Neural cell (in vitro differentiated cells): ENCODE measurements around the gene ADGRG6.

Source experiments
- EP300 ChIP-seq: fragments of 450-650 bp; conservative IDR thresholded peaks from 2 replicates; pipeline ENCODE4 v1.6.1; 2014; ENCODE audit warnings: antibody characterized with exemption, mild to moderate bottlenecking, moderate library complexity; ENCODE audit not compliant: poor library complexity, severe bottlenecking
- EZH2 ChIP-seq: fragments of 200-600, 300-800 bp; shearing (Covaris generic), sonication (generic); IDR thresholded peaks from 2 replicates; pipeline ENCODE4 v1.6.1; 2014; ENCODE audit warnings: antibody characterized with exemption, low read length, borderline replicate concordance, mild to moderate bottlenecking; ENCODE audit not compliant: insufficient read depth, poor library complexity, severe bottlenecking
- MXI1 ChIP-seq: fragments of 450-650 bp; conservative IDR thresholded peaks from 2 replicates; pipeline ENCODE4 v1.6.1; 2014; ENCODE audit warnings: antibody characterized with exemption, mild to moderate bottlenecking; ENCODE audit not compliant: poor library complexity, severe bottlenecking
- POLR2AphosphoS5 ChIP-seq: IDR thresholded peaks from 2 replicates; pipeline ENCODE4 v1.6.1; 2012
- SMC3 ChIP-seq: fragments of 450-650 bp; conservative IDR thresholded peaks from 2 replicates; pipeline ENCODE4 v1.6.1; 2014; ENCODE audit warnings: antibody characterized with exemption, mild to moderate bottlenecking, moderate library complexity; ENCODE audit not compliant: poor library complexity
- TF ChIP-seq, protein P1 (sequence below): fragments of 450-650 bp; IDR thresholded peaks from 2 replicates; pipeline ENCODE4 v1.5.1; 2014; ENCODE audit warnings: antibody characterized with exemption, mild to moderate bottlenecking, moderate library complexity; ENCODE audit not compliant: poor library complexity, severe bottlenecking
- TF ChIP-seq, protein P2 (sequence below): IDR thresholded peaks from 2 replicates; pipeline ENCODE4 v1.6.1; 2012; ENCODE audit warnings: borderline replicate concordance

DNA sequence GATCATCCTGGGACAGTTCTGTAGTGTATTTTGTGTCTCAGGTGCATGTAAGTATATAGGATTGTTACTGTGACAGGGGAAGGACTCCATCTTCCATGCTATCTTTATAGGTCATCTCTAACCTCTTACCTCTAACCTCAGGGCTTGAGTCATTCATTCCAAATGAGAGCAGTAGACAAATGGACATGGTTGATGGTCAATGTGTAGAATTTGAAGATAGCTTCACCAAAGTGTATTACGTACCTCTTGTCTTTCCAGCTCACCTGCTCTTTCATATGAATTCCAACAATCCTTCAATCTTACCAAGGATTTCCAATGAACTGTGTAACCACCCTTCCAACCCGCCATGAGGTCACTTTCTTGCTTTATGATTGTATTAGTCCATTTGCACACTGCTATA is 8.7 kb upstream of the ADGRG6 start:
- TF ChIP-seq, protein P1, sequence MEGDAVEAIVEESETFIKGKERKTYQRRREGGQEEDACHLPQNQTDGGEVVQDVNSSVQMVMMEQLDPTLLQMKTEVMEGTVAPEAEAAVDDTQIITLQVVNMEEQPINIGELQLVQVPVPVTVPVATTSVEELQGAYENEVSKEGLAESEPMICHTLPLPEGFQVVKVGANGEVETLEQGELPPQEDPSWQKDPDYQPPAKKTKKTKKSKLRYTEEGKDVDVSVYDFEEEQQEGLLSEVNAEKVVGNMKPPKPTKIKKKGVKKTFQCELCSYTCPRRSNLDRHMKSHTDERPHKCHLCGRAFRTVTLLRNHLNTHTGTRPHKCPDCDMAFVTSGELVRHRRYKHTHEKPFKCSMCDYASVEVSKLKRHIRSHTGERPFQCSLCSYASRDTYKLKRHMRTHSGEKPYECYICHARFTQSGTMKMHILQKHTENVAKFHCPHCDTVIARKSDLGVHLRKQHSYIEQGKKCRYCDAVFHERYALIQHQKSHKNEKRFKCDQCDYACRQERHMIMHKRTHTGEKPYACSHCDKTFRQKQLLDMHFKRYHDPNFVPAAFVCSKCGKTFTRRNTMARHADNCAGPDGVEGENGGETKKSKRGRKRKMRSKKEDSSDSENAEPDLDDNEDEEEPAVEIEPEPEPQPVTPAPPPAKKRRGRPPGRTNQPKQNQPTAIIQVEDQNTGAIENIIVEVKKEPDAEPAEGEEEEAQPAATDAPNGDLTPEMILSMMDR, result no peak
- no peak for TF ChIP-seq POLR2AphosphoS5
- TF ChIP-seq MXI1, result no peak
- TF ChIP-seq, protein P2, sequence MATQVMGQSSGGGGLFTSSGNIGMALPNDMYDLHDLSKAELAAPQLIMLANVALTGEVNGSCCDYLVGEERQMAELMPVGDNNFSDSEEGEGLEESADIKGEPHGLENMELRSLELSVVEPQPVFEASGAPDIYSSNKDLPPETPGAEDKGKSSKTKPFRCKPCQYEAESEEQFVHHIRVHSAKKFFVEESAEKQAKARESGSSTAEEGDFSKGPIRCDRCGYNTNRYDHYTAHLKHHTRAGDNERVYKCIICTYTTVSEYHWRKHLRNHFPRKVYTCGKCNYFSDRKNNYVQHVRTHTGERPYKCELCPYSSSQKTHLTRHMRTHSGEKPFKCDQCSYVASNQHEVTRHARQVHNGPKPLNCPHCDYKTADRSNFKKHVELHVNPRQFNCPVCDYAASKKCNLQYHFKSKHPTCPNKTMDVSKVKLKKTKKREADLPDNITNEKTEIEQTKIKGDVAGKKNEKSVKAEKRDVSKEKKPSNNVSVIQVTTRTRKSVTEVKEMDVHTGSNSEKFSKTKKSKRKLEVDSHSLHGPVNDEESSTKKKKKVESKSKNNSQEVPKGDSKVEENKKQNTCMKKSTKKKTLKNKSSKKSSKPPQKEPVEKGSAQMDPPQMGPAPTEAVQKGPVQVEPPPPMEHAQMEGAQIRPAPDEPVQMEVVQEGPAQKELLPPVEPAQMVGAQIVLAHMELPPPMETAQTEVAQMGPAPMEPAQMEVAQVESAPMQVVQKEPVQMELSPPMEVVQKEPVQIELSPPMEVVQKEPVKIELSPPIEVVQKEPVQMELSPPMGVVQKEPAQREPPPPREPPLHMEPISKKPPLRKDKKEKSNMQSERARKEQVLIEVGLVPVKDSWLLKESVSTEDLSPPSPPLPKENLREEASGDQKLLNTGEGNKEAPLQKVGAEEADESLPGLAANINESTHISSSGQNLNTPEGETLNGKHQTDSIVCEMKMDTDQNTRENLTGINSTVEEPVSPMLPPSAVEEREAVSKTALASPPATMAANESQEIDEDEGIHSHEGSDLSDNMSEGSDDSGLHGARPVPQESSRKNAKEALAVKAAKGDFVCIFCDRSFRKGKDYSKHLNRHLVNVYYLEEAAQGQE, result no peak
- no peak for TF ChIP-seq EP300
- TF ChIP-seq SMC3, result no peak
- TF ChIP-seq EZH2, result no peak
